H1 (cell line): Measurements from ENCODE around the gene CACNA1B. TPM values are rescaled to one million over a fixed set of nuclear protein-coding genes. Genes with fewer than 3 reads are reported as not detected.

Experiments used
- CTCF ChIA-PET: fragments of 300-600 bp; sonication (Branson Sonifier 250); formaldehyde crosslinking; loops from one replicate; lab custom pipeline; 2021; ENCODE audit not compliant: partially characterized antibody; lab: Charles Lee
- POLR2A ChIA-PET: fragments of 300-600 bp; sonication (Branson Sonifier 250); formaldehyde crosslinking; loops from one replicate; lab custom pipeline; 2021; ENCODE audit warnings: inconsistent platforms; ENCODE audit not compliant: partially characterized antibody; lab: Charles Lee
- DNase-seq, 2 experiments: peaks; one replicate each; pipeline versions ENCODE4 v3.0.0 to v3.0.0-alpha.2; 2010 to 2022; ENCODE audit warnings: low spot score in 2 of 2, low read depth in 1 of 2, mixed read lengths in 1 of 2
- FAIRE-seq: peaks from 2 replicates; lab custom pipeline; 2011; peaks lifted over from hg19 to GRCh38; lab: Jason Lieb, UNC
- H2AFZ ChIP-seq: 2 replicates; pipeline ENCODE4 v1.8.1; 2012; ENCODE audit warnings: low read length, inconsistent platforms
- H2AK5ac ChIP-seq: 2 replicates; pipeline ENCODE4 v1.6.1; 2013; ENCODE audit warnings: low read depth, low read length
- H2BK120ac ChIP-seq: replicated peaks from 2 replicates; pipeline ENCODE3; 2013; ENCODE audit warnings: low read depth, low read length, inconsistent platforms
- H2BK12ac ChIP-seq: 2 replicates; pipeline ENCODE4 v1.6.1; 2013; ENCODE audit warnings: low read depth, low read length
- H2BK15ac ChIP-seq: 2 replicates; pipeline ENCODE4 v1.6.1; 2013; ENCODE audit warnings: low read length
- H2BK20ac ChIP-seq: 2 replicates; pipeline ENCODE4 v1.6.1; 2013; ENCODE audit warnings: low read length
- H2BK5ac ChIP-seq: 2 replicates; pipeline ENCODE4 v1.6.1; 2013; ENCODE audit warnings: low read depth, low read length
- H3K14ac ChIP-seq: 2 replicates; pipeline ENCODE4 v1.6.1; 2013; ENCODE audit warnings: inconsistent platforms; ENCODE audit not compliant: insufficient read length
- H3K18ac ChIP-seq: 2 replicates; pipeline ENCODE4 v1.6.1; 2013; ENCODE audit warnings: low read length; ENCODE audit errors: extremely low read depth
- H3K23ac ChIP-seq: 2 replicates; pipeline ENCODE4 v1.6.1; 2013; ENCODE audit warnings: inconsistent platforms; ENCODE audit not compliant: insufficient read length
- H3K23me2 ChIP-seq: 2 replicates; pipeline ENCODE4 v1.6.1; 2013; ENCODE audit warnings: low read depth, low read length
- H3K27ac ChIP-seq: 2 replicates; pipeline ENCODE4 v1.6.1; 2011; ENCODE audit warnings: low read depth, low read length, inconsistent platforms
- H3K27me3 ChIP-seq, 4 experiments: replicated peaks in 1 of 4; 1 replicate in 1 of 4; 2 replicates in 3 of 4; pipeline versions ENCODE4 v1.6.1 to v1.8.1; 2011 to 2013; ENCODE audit warnings: low read length in 3 of 4, mild to moderate bottlenecking in 3 of 4, inconsistent platforms in 2 of 4, mixed read lengths in 2 of 4, moderate library complexity in 1 of 4; ENCODE audit not compliant: control insufficient read depth in 3 of 4, insufficient read depth in 3 of 4; ENCODE audit errors: extremely low read depth in 1 of 4
- H3K36me3 ChIP-seq, 4 experiments: 2 replicates each; pipeline versions ENCODE4 v1.6.1 to v1.8.1; 2011 to 2013; ENCODE audit warnings: mild to moderate bottlenecking in 4 of 4, low read length in 3 of 4, moderate library complexity in 2 of 4, control low read depth in 1 of 4, inconsistent platforms in 1 of 4; ENCODE audit not compliant: insufficient read depth in 4 of 4, control insufficient read depth in 2 of 4
- H3K4ac ChIP-seq: replicated peaks from 2 replicates; pipeline ENCODE3; 2013; ENCODE audit warnings: low read length, low read depth, mixed read lengths, inconsistent platforms; ENCODE audit not compliant: insufficient read length
- H3K4me1 ChIP-seq, 4 experiments: replicated peaks in 1 of 4; 1 replicate in 1 of 4; 2 replicates in 3 of 4; pipeline versions ENCODE4 v1.6.1 to v1.8.1; 2011 to 2013; ENCODE audit warnings: low read length in 3 of 4, inconsistent platforms in 2 of 4, mixed read lengths in 1 of 4; ENCODE audit not compliant: insufficient read depth in 4 of 4, control insufficient read depth in 3 of 4
- H3K4me2 ChIP-seq, 2 experiments: 2 replicates each; pipeline versions ENCODE4 v1.6.1 to v1.8.1; 2011 to 2013; ENCODE audit warnings: low read depth in 2 of 2, low read length in 2 of 2, control low read depth in 1 of 2, inconsistent platforms in 1 of 2, mild to moderate bottlenecking in 1 of 2; ENCODE audit not compliant: insufficient read depth in 1 of 2
- H3K4me3 ChIP-seq, 4 experiments: fragments of 200-600, 300-600 bp in 1 of 4; sonication (generic), shearing (Covaris generic), sonication (Bioruptor Twin) in 1 of 4; 2 replicates each; pipeline versions ENCODE4 v1.5.1 to v1.8.1; 2011 to 2016; ENCODE audit warnings: low read length in 4 of 4, low read depth in 3 of 4, control low read depth in 2 of 4, inconsistent platforms in 2 of 4, mild to moderate bottlenecking in 2 of 4, mixed read lengths in 1 of 4, moderate library complexity in 1 of 4; ENCODE audit not compliant: insufficient read depth in 2 of 4; ENCODE audit errors: extremely low read depth in 1 of 4
- H3K56ac ChIP-seq: replicated peaks from 2 replicates; pipeline ENCODE3; 2013; ENCODE audit warnings: low read depth, mild to moderate bottlenecking, mixed read lengths, low read length, inconsistent platforms; ENCODE audit not compliant: insufficient read length
- H3K79me1 ChIP-seq: 2 replicates; pipeline ENCODE4 v1.6.1; 2013; ENCODE audit warnings: low read depth, low read length, control low read depth
- H3K79me2 ChIP-seq, 2 experiments: 2 replicates each; pipeline versions ENCODE4 v1.6.1 to v1.8.1; 2012 to 2013; ENCODE audit warnings: low read length in 2 of 2, mild to moderate bottlenecking in 2 of 2, inconsistent platforms in 1 of 2; ENCODE audit not compliant: insufficient read depth in 2 of 2, control insufficient read depth in 1 of 2
- H3K9ac ChIP-seq, 4 experiments: replicated peaks in 1 of 4; 1 replicate in 1 of 4; 2 replicates in 3 of 4; pipeline versions ENCODE4 v1.6.1 to v1.8.1; 2011 to 2013; ENCODE audit warnings: low read depth in 3 of 4, low read length in 3 of 4, control low read depth in 2 of 4, mild to moderate bottlenecking in 2 of 4, moderate library complexity in 2 of 4, inconsistent platforms in 1 of 4; ENCODE audit errors: extremely low read depth in 1 of 4
- H3K9me3 ChIP-seq, 2 experiments: 2 replicates each; pipeline versions ENCODE4 v1.6.1 to v1.8.1; 2012 to 2013; ENCODE audit warnings: mild to moderate bottlenecking in 2 of 2, moderate library complexity in 2 of 2, control low read depth in 1 of 2, inconsistent platforms in 1 of 2, low read depth in 1 of 2, low read length in 1 of 2, mixed read lengths in 1 of 2; ENCODE audit not compliant: insufficient read depth in 2 of 2
- H4K20me1 ChIP-seq, 2 experiments: replicated peaks in 1 of 2; 2 replicates each; pipeline versions ENCODE3 to v1.8.1; 2011 to 2013; ENCODE audit warnings: inconsistent platforms in 2 of 2, low read length in 2 of 2, mild to moderate bottlenecking in 1 of 2; ENCODE audit not compliant: insufficient read depth in 2 of 2, control insufficient read depth in 1 of 2
- H4K5ac ChIP-seq: 2 replicates; pipeline ENCODE4 v1.6.1; 2013; ENCODE audit warnings: low read length, low read depth, mixed read lengths, inconsistent platforms; ENCODE audit not compliant: insufficient read length
- H4K8ac ChIP-seq: 2 replicates; pipeline ENCODE4 v1.8.0; 2013; ENCODE audit warnings: mild to moderate bottlenecking, moderate library complexity, low read length, inconsistent platforms; ENCODE audit not compliant: insufficient read depth; ENCODE audit errors: extremely low read depth
- H4K91ac ChIP-seq: replicated peaks from 2 replicates; pipeline ENCODE3; 2013; ENCODE audit warnings: low read length, mixed read lengths, inconsistent platforms; ENCODE audit not compliant: insufficient read length
- BCL11A ChIP-seq, 2 experiments: IDR thresholded peaks; one replicate each; pipeline ENCODE4 v1.6.1; 2011; ENCODE audit warnings: low read depth in 2 of 2, low read length in 2 of 2, mild to moderate bottlenecking in 2 of 2
- CHD1 ChIP-seq: IDR thresholded peaks from 2 replicates; pipeline ENCODE4 v1.6.1; 2012; ENCODE audit warnings: low read depth, low read length, improper control_type of control experiment
- CHD2 ChIP-seq: IDR thresholded peaks from 2 replicates; pipeline ENCODE4 v1.6.1; 2012; ENCODE audit warnings: low read length, improper control_type of control experiment
- EZH2 ChIP-seq: fragments of 200-600 bp; sonication (generic); IDR thresholded peaks from 2 replicates; pipeline ENCODE4 v1.7.1; 2012; ENCODE audit warnings: low read depth, mild to moderate bottlenecking, moderate library complexity, low read length, inconsistent platforms; ENCODE audit not compliant: severe bottlenecking
- NRF1 ChIP-seq: IDR thresholded peaks from 2 replicates; pipeline ENCODE4 v1.6.1; 2011; ENCODE audit warnings: mild to moderate bottlenecking, low read depth, low read length, improper control_type of control experiment
- RBBP5 ChIP-seq: IDR thresholded peaks from 2 replicates; pipeline ENCODE4 v1.7.1; 2012; ENCODE audit warnings: low read depth, mild to moderate bottlenecking, inconsistent platforms, low read length, moderate library complexity, borderline replicate concordance
- RNF2 ChIP-seq: fragments of 200-900, 300-1000 bp; sonication (generic); IDR thresholded peaks from 2 replicates; pipeline ENCODE4 v1.7.1; 2016; ENCODE audit warnings: borderline replicate concordance, low read depth, mild to moderate bottlenecking, antibody characterized with exemption, low read length; ENCODE audit not compliant: poor library complexity, severe bottlenecking; ENCODE audit errors: missing control alignments
- SP2 ChIP-seq: IDR thresholded peaks from 2 replicates; pipeline ENCODE4 v1.6.1; 2012; ENCODE audit warnings: mild to moderate bottlenecking, low read length, inconsistent platforms
- WGBS, 2 experiments: shearing (Covaris generic) in 1 of 2; methylation state at CpG; one replicate each; pipeline versions ENCODE4 v1.1.6 to v1.1.7; 2013 to 2015; ENCODE audit warnings: low lambda C conversion rate in 2 of 2, mixed read lengths in 2 of 2, inconsistent platforms in 1 of 2, low coverage in 1 of 2, missing lambda C conversion rate in 1 of 2; ENCODE audit not compliant: insufficient replicate concordance in 2 of 2, insufficient coverage in 1 of 2, insufficient read length in 1 of 2; ENCODE audit errors: extremely low coverage in 1 of 2, missing lambda C conversion rate in 1 of 2; 5-methylcytosine and 5-hydroxymethylcytosine counted together
- polyA plus RNA-seq, 7 experiments: library from polyadenylated mRNA; depleted of rRNA in 3 of 7; stranded (reverse) in 5 of 7; unstranded in 2 of 7; fragments of >200 nt in 5 of 7; fragments of 200-250 nt in 2 of 7; gene quantifications; 1 replicate in 5 of 7; 2 replicates in 1 of 7; 4 replicates in 1 of 7; pipeline versions ENCODE4 v1.2.1 to v1.2.3, GENCODE V29; 2011 to 2013; ENCODE audit warnings: missing spikeins in 2 of 7, mixed read lengths in 2 of 7
- total RNA-seq: library from RNA; stranded (reverse); fragmentation: NEBNext Ultra II Directional; extraction: Animal tissue kit (Norgen Biotek cat#: 25700); gene quantifications from 2 replicates; pipeline ENCODE4 v1.2.1, GENCODE V29; 2021

CACNA1B gene
- total and polyA plus RNA-seq, 2 of the 8 experiments (the other 6 are each of a cell fraction or from before 2014, with no cell fraction given), result 1.5 to 5.7 TPM

GRCh38 chr9:138070815-138071214 is 193.2 kb downstream of the CACNA1B start:
- Histone ChIP-seq H3K4me3 (no peak overlapping the region), H3K36me3 (no peaks in the 10 kb centered on the region), H2BK15ac (no peak overlapping the region), H2AFZ (no peak overlapping the region), H3K79me1 (no peaks in the 10 kb centered on the region), H3K9me3 (peaks cover 23 to 71% of the 10 kb centered on the region in 2 experiments; a peak in 3 of 4 replicates), H3K56ac (no peak overlapping the region), H2BK120ac (no peak overlapping the region), H4K91ac (no peak overlapping the region), H3K4ac (no peak overlapping the region), H3K4me2 (no peak overlapping the region), H3K23ac (no peak overlapping the region), H4K20me1 (no peaks in the 10 kb centered on the region), H3K79me2 (no peaks in the 10 kb centered on the region), H2BK5ac (no peak overlapping the region), H2AK5ac (no peak overlapping the region), H3K18ac (no peak overlapping the region), H4K5ac (no peak overlapping the region), H3K14ac (no peak overlapping the region), H4K8ac (no peak overlapping the region), H2BK20ac (no peak overlapping the region), H3K23me2 (no peaks in the 10 kb centered on the region), H2BK12ac (no peak overlapping the region), H3K27ac (no peak overlapping the region), H3K4me1 (peaks cover 0 to 24% (median 9%) of the 10 kb centered on the region in 4 experiments; a peak in 5 of 7 replicates), H3K27me3 (no peaks in the 10 kb centered on the region; a peak in 1 of 7 replicates), H3K9ac (no peak overlapping the region)
- TF ChIP-seq BCL11A (IDR thresholded peaks at IDR 0.05; ENCODE audit: low read depth in 2 of 2, low read length in 2 of 2), result no peak
- TF ChIP-seq CHD1, result no peak
- TF ChIP-seq SP2, result no peak
- TF ChIP-seq EZH2, result no peak
- TF ChIP-seq RBBP5, result no peak
- no peak for TF ChIP-seq NRF1
- TF ChIP-seq CHD2, result no peak
- TF ChIP-seq RNF2, result no peak
- DNase-seq (peak in 1 of 2 experiments; percentile 33), FAIRE-seq (no peak)
- ChIA-PET POLR2A (no interaction called here), CTCF (interaction anchor here (1.0 to 1.3 kb wide), 2 partner anchors 19 to 20 kb away, joined by 3 read pairs; no protein-coding TSS in a partner anchor)
- 82% methylated on average over 8 of the region's 8 CpGs; no CpG with 5 or more reads in 1 of the 2 experiments for WGBS, 2 experiments
